Fibroblast of villous mesenchyme (primary cell): ENCODE measurements around the gene ATF5. TPM values are rescaled to one million over a fixed set of nuclear protein-coding genes. Genes with fewer than 3 reads are reported as not detected.

ENCODE experiments used
- DNase-seq: peaks from one replicate; pipeline ENCODE4 v3.0.0-alpha.2; 2010; ENCODE audit warnings: low read depth
- H3K4me3 ChIP-seq: 2 replicates; pipeline ENCODE4 v1.5.1; 2011; ENCODE audit warnings: low read depth, mild to moderate bottlenecking, low read length
- total RNA-seq: library from RNA; depleted of rRNA; stranded (reverse); fragments of >200 nt; gene quantifications from 2 replicates; pipeline ENCODE4 v1.2.3, GENCODE V29; 2012
- TF ChIP-seq, protein P1 (sequence below): IDR thresholded peaks from 2 replicates; pipeline ENCODE4 v1.5.1; 2012; ENCODE audit warnings: low read depth, mild to moderate bottlenecking, low read length; ENCODE audit not compliant: insufficient read depth

ATF5 gene
- total RNA-seq, 1 donor: 8.2 TPM

- no peak for DNase-seq
- TF ChIP-seq, protein P1, sequence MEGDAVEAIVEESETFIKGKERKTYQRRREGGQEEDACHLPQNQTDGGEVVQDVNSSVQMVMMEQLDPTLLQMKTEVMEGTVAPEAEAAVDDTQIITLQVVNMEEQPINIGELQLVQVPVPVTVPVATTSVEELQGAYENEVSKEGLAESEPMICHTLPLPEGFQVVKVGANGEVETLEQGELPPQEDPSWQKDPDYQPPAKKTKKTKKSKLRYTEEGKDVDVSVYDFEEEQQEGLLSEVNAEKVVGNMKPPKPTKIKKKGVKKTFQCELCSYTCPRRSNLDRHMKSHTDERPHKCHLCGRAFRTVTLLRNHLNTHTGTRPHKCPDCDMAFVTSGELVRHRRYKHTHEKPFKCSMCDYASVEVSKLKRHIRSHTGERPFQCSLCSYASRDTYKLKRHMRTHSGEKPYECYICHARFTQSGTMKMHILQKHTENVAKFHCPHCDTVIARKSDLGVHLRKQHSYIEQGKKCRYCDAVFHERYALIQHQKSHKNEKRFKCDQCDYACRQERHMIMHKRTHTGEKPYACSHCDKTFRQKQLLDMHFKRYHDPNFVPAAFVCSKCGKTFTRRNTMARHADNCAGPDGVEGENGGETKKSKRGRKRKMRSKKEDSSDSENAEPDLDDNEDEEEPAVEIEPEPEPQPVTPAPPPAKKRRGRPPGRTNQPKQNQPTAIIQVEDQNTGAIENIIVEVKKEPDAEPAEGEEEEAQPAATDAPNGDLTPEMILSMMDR: no peak
- H3K4me3 ChIP-seq: no peak overlapping the region
These were observed 39.8 kb upstream of the ATF5 start for GRCh38 chr19:49889038-49889686.

GRCh38 chr19:49889687-49890348, 39.2 kb upstream of the ATF5 start:
- DNase-seq: peak; percentile 69
- peak overlapping the region; percentile 25 for H3K4me3 ChIP-seq

GRCh38 chr19:49890349-49891311, 38.4 kb upstream of the ATF5 start:
- H3K4me3 ChIP-seq: peak overlapping the region; percentile 25
- no peak for DNase-seq
- TF ChIP-seq, protein P1: no peak

More at GRCh38 chr19:49889687-49890348, 39.2 kb upstream of the ATF5 start:
- TF ChIP-seq, protein P1: peak; percentile 54

DNA sequence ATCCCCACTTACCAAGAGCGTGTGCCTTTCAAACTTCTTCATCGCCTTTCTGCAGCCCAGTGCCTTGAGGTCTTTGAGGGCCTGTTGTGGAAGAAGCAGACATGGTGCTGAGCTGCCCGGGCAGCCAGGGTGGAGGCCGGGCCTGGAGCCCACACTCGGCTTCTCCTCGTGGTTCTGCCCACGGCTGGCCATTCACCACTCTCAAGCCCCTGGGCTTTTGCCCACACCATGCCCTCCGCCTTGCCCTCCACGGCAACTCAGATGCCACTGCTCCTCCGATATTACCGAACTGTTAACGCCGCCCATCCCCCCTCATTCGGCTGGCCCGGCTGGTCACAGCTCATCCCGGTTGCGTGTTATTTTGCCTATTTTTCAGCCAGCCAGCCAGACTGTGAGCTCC, 37.6 kb upstream of the ATF5 start:
- no peak for DNase-seq
- H3K4me3 ChIP-seq: no peak overlapping the region
- TF ChIP-seq, protein P1: no peak

DNA sequence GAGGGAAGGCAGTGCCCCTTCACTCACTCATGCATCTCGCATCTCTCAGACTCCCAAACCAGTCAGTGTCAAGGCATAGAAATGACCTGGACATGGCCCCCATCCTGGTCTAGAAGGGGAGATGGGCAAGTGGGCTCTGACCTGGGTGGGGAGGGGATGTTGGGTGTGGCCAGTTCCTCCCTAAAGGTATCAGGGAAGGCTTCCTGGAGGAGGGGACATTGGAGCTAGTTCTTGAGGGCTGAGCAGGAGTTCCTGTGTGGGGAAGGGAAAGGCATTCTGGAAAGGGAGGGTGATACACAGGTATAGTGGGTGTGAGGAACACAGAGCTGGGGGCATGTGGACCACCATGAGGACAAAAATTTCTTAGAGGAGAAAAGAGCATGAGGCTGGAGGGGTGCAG, 36.3 kb upstream of the ATF5 start:
- DNase-seq: no peak
- TF ChIP-seq, protein P1: no peak
- no peak overlapping the region for H3K4me3 ChIP-seq

GRCh38 chr19:49894011-49894664, 34.9 kb upstream of the ATF5 start:
- TF ChIP-seq, protein P1: no peak
- DNase-seq: no peak
- no peak overlapping the region for H3K4me3 ChIP-seq
